GM12873 (cell line): ENCODE results near the gene MTHFSD.

Experiments used
- TF ChIP-seq, protein P1 (sequence below): IDR thresholded peaks from 2 replicates; pipeline ENCODE4 v1.5.1; 2012; ENCODE audit warnings: low read depth, mild to moderate bottlenecking, moderate library complexity, low read length, control low read depth; ENCODE audit not compliant: insufficient read depth; ENCODE audit errors: missing control alignments

Gene MTHFSD

DNA sequence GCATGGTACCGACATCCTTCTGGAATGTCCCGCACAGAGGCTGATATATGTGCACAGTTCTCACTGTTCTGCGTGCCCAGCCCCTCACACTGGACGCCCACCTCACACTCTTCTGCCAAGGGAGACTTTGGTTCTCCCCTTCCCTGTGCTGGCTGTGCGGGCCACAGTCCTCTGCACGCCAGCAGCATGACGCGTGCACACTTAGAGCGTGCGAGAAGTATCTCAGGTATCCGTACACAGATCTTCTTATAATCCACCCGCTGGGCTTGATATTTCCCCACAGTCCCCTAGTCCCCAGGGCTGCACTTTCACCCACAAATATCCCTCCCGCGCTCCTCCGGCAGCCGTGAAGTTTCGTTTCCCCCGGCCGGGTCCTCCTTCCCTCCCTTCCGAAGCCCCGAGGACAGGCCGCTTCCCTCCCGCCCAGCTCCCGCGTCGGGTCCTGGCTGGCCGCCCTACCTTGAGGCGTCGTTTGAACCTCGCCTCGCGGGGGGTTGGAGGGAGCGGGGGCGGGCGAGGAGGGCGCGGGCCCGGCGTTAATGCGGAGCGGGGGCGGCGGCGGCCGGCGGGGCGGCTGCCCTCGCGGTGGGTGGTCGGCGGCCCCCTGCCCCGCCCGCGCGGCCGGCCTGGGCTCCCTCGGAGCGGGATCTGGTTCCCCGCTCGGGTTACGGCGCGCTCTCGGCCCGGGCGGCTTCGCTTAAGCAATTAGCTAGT lies 49.7 kb downstream of the MTHFSD start:
- TF ChIP-seq, protein P1, sequence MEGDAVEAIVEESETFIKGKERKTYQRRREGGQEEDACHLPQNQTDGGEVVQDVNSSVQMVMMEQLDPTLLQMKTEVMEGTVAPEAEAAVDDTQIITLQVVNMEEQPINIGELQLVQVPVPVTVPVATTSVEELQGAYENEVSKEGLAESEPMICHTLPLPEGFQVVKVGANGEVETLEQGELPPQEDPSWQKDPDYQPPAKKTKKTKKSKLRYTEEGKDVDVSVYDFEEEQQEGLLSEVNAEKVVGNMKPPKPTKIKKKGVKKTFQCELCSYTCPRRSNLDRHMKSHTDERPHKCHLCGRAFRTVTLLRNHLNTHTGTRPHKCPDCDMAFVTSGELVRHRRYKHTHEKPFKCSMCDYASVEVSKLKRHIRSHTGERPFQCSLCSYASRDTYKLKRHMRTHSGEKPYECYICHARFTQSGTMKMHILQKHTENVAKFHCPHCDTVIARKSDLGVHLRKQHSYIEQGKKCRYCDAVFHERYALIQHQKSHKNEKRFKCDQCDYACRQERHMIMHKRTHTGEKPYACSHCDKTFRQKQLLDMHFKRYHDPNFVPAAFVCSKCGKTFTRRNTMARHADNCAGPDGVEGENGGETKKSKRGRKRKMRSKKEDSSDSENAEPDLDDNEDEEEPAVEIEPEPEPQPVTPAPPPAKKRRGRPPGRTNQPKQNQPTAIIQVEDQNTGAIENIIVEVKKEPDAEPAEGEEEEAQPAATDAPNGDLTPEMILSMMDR: no peak

DNA sequence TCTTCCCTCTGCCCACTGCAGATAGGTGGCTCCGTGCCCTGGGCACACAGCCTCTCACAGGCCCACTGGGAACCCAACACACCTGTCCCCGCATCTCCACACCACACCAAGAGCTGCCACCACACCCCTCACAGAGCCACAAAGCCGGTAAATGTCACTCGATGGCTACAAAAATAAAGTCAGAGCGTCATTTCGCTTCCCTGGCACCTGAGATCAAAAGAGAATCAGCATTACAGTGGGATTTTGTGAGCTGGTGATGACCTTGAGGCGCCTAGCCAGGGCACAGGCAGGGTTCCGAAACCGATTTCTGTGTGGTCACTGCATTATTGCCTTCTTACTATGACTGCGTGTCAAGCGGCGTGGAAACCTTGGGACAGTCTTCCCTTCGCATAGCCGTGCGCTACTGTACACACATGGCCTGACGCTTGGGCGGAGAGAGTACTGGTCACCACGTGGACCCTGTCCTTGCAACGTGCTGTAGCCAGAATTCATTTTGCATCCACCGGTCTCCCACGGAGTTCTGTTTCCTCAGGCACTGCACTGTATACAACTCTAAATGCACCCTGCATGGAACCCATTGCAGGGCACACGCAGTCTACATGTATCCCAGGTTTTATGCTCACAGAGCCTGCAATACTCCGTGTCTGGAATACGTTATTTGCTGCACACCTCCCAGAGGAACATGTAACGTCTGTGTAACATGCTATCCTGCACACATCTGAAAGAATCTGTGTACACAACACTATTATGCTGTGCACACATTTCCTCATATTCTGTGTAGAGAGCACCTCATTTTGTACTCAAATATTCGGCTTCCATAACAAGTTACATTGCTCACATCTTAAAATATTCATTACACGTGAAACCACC lies 50.5 kb downstream of the MTHFSD start:
- TF ChIP-seq, protein P1: no peak

DNA sequence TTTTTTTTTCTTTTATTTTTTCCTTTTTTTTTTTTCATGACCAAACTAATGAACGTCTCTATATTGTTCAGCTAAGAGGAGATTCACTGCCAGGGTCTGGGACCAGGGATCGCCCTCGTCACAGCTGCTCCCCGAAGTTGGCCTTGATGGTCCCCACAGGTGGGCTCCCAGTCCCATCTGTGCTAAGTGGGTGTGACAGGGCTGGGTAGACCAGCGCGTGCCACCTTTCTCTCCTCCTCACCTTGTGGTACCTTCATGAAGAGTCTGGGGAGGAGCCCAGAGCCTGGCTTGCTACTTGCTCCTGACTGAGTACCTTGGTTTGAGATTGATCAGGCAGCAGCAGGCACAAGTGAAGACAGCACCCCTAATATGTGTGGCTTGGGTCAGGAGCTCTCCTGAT lies 51.2 kb downstream of the MTHFSD start:
- TF ChIP-seq, protein P1: no peak

DNA sequence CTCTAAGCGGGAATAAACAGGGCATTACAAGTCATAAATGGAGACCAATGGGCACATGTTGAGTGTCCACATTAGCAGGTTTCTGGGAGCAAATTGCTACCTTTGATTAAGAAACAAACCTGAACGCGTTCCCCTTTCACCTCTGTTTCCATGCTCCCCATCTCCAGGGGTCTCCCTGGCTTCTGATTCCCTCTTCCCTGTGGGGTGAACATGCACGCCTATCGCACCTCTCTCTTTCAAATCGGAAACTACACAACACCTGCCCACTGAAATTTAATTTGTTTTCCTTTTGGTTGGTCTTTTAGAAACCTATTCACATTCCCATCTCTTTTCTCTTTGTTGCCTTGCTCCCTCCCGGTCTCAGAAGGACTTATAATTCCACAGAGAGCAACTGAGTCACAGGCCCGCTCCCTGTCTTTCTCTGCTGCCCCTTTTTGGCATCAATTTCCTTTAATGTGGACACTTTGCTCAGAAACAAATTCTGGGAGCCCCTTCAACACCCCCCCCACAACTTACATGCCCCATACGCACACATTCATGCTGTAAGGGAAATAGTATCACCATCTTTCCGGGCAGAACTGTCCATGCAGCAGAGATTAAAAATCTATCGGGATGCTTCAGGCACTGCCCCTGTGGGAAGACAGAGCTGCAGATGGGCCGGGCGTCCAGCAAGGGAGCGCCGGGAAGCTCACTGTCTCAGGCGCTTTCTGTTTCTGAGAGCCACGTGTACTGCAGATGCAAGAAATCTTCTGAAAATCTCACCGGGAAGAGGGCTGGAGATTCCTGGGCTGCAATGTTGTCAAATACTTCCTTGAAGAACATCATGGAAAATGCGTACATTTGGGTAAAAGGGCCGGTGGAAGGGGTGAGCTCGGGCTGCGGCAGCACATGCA lies 51.9 kb downstream of the MTHFSD start:
- TF ChIP-seq, protein P1: no peak

DNA sequence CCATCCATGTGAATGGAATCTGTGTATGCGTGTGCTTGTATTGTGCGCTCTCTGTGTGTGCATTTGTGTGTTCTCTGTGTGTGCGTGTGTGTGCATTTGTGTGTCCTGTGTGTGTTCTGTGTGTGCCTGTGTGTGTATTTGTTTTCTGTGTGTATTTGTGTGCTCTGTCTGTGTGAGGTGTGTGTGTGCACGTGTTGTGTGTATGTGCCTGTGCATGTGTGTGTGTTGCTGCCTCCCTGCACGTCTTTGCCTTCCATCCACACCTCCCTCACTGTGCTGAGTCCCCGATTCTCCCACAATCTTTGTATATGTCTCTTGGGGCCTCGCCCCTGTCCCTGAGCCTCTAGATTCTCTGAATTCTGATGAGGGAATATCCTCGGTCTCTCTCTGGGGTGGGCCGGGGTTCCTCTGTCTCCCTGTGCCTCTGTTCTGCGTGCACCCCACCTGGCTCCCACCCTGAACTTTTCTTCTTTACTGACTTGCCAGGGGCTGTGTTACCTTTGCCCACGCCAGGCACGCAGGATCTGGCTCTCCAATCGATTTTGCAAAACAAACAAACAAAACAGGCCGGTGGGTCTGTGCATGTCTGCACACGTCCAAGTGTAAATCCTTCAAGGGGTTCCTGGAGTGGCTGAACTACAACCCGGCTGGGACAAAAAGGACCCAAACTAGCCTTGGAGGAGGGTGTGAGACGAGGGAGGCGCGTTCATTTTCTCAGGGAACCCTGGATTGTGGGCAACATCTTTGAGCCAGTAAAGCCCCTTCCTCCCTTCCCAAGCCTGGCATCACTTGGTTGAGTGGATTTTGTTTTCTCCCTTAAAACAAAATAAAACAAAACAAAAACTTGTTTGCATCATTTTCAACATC lies 52.8 kb downstream of the MTHFSD start:
- TF ChIP-seq, protein P1: no peak

DNA sequence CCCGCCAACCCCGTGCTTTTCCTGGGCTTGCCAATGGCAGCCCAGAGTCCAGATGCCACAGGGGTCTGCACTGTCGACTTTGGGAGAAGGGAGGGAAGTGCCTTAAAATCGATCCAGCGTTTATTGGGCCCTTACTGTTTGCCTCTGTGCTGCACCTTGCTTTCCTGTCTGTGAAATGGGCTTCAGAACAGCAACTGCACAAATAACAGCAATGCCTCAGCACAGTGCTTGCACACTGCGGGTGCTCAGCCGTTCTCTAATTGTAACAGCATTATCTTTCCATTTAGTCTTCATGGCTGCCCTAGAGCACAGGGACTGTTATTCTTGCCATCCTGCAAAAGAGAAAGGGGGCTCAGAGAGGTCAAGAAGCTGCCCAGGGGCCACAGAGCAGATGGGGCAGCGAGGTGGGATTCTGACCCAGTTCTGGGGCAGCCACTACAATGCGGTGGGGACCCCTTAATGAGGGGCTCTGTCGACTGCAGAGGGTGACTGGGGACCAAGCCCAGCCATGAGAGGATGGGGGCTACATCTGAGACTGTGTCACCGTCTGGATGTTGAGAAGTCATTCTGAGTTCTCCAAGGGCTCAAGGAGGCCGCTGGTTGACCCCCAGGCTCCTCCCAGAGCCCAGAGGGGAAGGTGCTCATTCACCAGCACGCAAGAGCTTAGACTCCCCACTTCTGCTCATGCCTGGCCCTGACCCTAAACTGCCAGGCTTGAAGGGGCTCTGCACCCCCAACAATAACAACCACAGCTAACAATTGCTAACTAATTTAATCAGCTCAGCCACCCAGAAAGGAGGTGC lies 54.1 kb downstream of the MTHFSD start:
- TF ChIP-seq, protein P1: no peak
